PC-9 (cell line): Measurements from ENCODE around the gene PCNA. TPM values are rescaled to one million over a fixed set of nuclear protein-coding genes. Genes with fewer than 3 reads are reported as not detected.

Experiments
- BruUV-seq: library from RNA; stranded (reverse); fragments of 400-500 nt; replicated peaks from 2 replicates; lab custom pipeline; 2021; lab: Mats Ljungman, UMichigan
- CTCF ChIA-PET: fragments of 300-600 bp; sonication (Branson Sonifier 250); formaldehyde crosslinking; loops from one replicate; lab custom pipeline; 2022; ENCODE audit warnings: antibody characterized with exemption; lab: Charles Lee
- POLR2A ChIA-PET: fragments of 300-600 bp; sonication (Branson Sonifier 250); formaldehyde crosslinking; loops from one replicate; lab custom pipeline; 2022; ENCODE audit warnings: antibody characterized with exemption; ENCODE audit not compliant: unreplicated experiment; lab: Charles Lee
- DNase-seq, 2 experiments: peaks; one replicate each; pipeline versions ENCODE4 v3.0.0 to v3.0.0-alpha.2; 2015 to 2022; ENCODE audit warnings: mixed read lengths in 1 of 2
- H2AFZ ChIP-seq: fragments of 200-600 bp; sonication (generic); 2 replicates; pipeline ENCODE4 v1.8.1; 2017; ENCODE audit warnings: antibody characterized with exemption
- H3F3A ChIP-seq: fragments of 200-600 bp; sonication (generic); 2 replicates; pipeline ENCODE4 v1.8.1; 2017; ENCODE audit warnings: antibody characterized with exemption, mild to moderate bottlenecking, low read depth; ENCODE audit not compliant: insufficient read depth
- H3K27ac ChIP-seq: fragments of 200-600 bp; sonication (generic); 2 replicates; pipeline ENCODE4 v1.6.1; 2016; ENCODE audit warnings: mixed run types
- H3K27me3 ChIP-seq: fragments of 200-600 bp; sonication (generic); 2 replicates; pipeline ENCODE4 v1.6.1; 2016; ENCODE audit warnings: low read depth, mixed run types; ENCODE audit not compliant: insufficient read depth
- H3K36me3 ChIP-seq: fragments of 200-600 bp; sonication (generic); 2 replicates; pipeline ENCODE4 v1.6.1; 2016; ENCODE audit warnings: low read depth, mixed run types
- H3K4me1 ChIP-seq: fragments of 200-600 bp; sonication (generic); replicated peaks from 2 replicates; pipeline ENCODE4 v1.6.1; 2016; ENCODE audit warnings: mixed run types; ENCODE audit not compliant: insufficient read depth
- H3K4me2 ChIP-seq: fragments of 200-600 bp; sonication (generic); 2 replicates; pipeline ENCODE4 v1.6.1; 2017; ENCODE audit warnings: mixed run types
- H3K4me3 ChIP-seq: fragments of 200-600 bp; sonication (generic); 2 replicates; pipeline ENCODE4 v1.6.1; 2016; ENCODE audit warnings: mixed run types
- H3K79me2 ChIP-seq: fragments of 200-600 bp; sonication (generic); 2 replicates; pipeline ENCODE4 v1.6.1; 2017; ENCODE audit warnings: low read depth, mixed run types
- H3K9me2 ChIP-seq: fragments of 200-600 bp; sonication (generic); 2 replicates; pipeline ENCODE4 v1.8.1; 2017; ENCODE audit warnings: mild to moderate bottlenecking; ENCODE audit not compliant: insufficient read depth
- H3K9me3 ChIP-seq: fragments of 200-600 bp; sonication (generic); 2 replicates; pipeline ENCODE4 v1.8.1; 2016; ENCODE audit warnings: low read depth; ENCODE audit not compliant: insufficient read depth
- H4K20me1 ChIP-seq: fragments of 200-600 bp; sonication (generic); 2 replicates; pipeline ENCODE4 v1.8.1; 2017; ENCODE audit not compliant: insufficient read depth
- EZH2 ChIP-seq: fragments of 200-600 bp; sonication (generic); IDR thresholded peaks from 2 replicates; pipeline ENCODE4 v1.8.0; 2017; ENCODE audit warnings: antibody characterized with exemption, low read depth
- intact Hi-C: fragments of 100-400 bp; cut with micrococcal nuclease; formaldehyde crosslinking; loops from one replicate; pipeline ENCODE4 v1.10.0; 2022; ENCODE audit not compliant: unreplicated experiment
- total RNA-seq: library from RNA; stranded (reverse); gene quantifications from 2 replicates; pipeline ENCODE4 v1.2.3, GENCODE V29; 2021
- TF ChIP-seq, protein P1 (sequence below): fragments of 200-600 bp; sonication (generic); conservative IDR thresholded peaks from 2 replicates; pipeline ENCODE4 v1.6.1; 2017; ENCODE audit warnings: mixed run types, antibody characterized with exemption, mild to moderate bottlenecking, moderate library complexity

The PCNA gene
- total RNA-seq, 1 experiment from 2014 or later: 207 TPM

DNA sequence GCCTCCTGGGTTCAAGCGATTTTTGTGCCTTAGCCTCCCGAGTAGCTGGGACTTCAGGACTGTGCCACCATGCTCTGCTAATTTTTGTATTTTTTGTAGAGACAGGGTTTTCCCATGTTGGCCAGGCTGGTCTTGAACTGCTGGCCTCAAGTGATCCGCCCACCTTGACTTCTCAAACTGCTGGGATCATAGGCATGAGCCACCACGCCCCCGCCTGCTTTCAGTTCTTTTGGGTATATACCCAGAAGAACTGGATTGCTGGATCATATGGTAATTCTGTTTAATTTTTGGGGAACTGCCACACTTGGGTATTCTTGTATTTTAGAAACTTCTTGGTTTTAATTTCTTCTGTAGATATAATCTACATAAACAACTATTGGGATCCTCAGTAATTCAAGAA, 24.1 kb upstream of the PCNA start:
- ChIA-PET CTCF (no interaction called here), POLR2A (no interaction called here)
- no peaks in the 10 kb centered on the region for H3K27me3 ChIP-seq
- DNase-seq: no peak
- H3K27ac ChIP-seq: no peak overlapping the region
- no peaks in the 10 kb centered on the region; the same call in 1 of the 2 replicates for H3K4me1 ChIP-seq
- no peaks in the 10 kb centered on the region for H4K20me1 ChIP-seq
- peaks cover 69% of the 10 kb centered on the region for H3K79me2 ChIP-seq
- BruUV-seq: no TSS peak
- H3K4me2 ChIP-seq: no peak overlapping the region
- TF ChIP-seq EZH2: no peak
- TF ChIP-seq, protein P1, sequence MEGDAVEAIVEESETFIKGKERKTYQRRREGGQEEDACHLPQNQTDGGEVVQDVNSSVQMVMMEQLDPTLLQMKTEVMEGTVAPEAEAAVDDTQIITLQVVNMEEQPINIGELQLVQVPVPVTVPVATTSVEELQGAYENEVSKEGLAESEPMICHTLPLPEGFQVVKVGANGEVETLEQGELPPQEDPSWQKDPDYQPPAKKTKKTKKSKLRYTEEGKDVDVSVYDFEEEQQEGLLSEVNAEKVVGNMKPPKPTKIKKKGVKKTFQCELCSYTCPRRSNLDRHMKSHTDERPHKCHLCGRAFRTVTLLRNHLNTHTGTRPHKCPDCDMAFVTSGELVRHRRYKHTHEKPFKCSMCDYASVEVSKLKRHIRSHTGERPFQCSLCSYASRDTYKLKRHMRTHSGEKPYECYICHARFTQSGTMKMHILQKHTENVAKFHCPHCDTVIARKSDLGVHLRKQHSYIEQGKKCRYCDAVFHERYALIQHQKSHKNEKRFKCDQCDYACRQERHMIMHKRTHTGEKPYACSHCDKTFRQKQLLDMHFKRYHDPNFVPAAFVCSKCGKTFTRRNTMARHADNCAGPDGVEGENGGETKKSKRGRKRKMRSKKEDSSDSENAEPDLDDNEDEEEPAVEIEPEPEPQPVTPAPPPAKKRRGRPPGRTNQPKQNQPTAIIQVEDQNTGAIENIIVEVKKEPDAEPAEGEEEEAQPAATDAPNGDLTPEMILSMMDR: no peak
- no peaks in the 10 kb centered on the region for H3K9me3 ChIP-seq
- no peaks in the 10 kb centered on the region for H3K9me2 ChIP-seq
- H3K36me3 ChIP-seq: no peaks in the 10 kb centered on the region
- no peak overlapping the region for H2AFZ ChIP-seq
- intact Hi-C loops: no loop called here
- no peaks in the 10 kb centered on the region for H3F3A ChIP-seq
- H3K4me3 ChIP-seq: no peak overlapping the region

- H3K79me2 ChIP-seq: peaks cover 66% of the 10 kb centered on the region
- intact Hi-C loops: no loop called here
Observed at GRCh38 chr20:5141615-5142014, 21.9 kb upstream of the PCNA start.

GRCh38 chr20:5140195-5140594, 20.4 kb upstream of the PCNA start:
- Histone ChIP-seq H3K27ac (no peak overlapping the region), H3K79me2 (peaks cover 66% of the 10 kb centered on the region), H3K36me3 (no peaks in the 10 kb centered on the region), H3K4me2 (no peak overlapping the region), H4K20me1 (no peaks in the 10 kb centered on the region), H3K4me1 (no peaks in the 10 kb centered on the region), H3K9me3 (no peaks in the 10 kb centered on the region), H3K9me2 (no peaks in the 10 kb centered on the region), H3F3A (no peaks in the 10 kb centered on the region), H3K4me3 (no peak overlapping the region), H3K27me3 (no peaks in the 10 kb centered on the region), H2AFZ (no peak overlapping the region)
- no TSS peak for BruUV-seq
- no peak for TF ChIP-seq EZH2
- TF ChIP-seq, protein P1: no peak
- no peak for DNase-seq
- ChIA-PET POLR2A (no interaction called here), CTCF (interaction anchor here (1.4 kb wide), 1 partner anchor 14 kb away, joined by 4 read pairs; the partner anchor contains the start of gene CDS2)
- intact Hi-C loops: no loop called here

More at GRCh38 chr20:5141615-5142014, 21.9 kb upstream of the PCNA start:
- DNase-seq: no peak
- H4K20me1 ChIP-seq: no peaks in the 10 kb centered on the region
- POLR2A ChIA-PET: interaction anchor here (0.7 kb wide), 1 partner anchor 14 kb away, joined by 6 read pairs; no protein-coding TSS in a partner anchor
- no TSS peak for BruUV-seq
- H3K4me3 ChIP-seq: no peak overlapping the region
- no peaks in the 10 kb centered on the region for H3F3A ChIP-seq
- H2AFZ ChIP-seq: no peak overlapping the region
- H3K4me2 ChIP-seq: no peak overlapping the region
- H3K27me3 ChIP-seq: no peaks in the 10 kb centered on the region
- H3K36me3 ChIP-seq: no peaks in the 10 kb centered on the region
- no peak overlapping the region for H3K27ac ChIP-seq
- TF ChIP-seq EZH2: no peak
- CTCF ChIA-PET: no interaction called here
- H3K9me3 ChIP-seq: no peaks in the 10 kb centered on the region
- H3K4me1 ChIP-seq: no peaks in the 10 kb centered on the region
- no peaks in the 10 kb centered on the region for H3K9me2 ChIP-seq

- ChIA-PET POLR2A (interaction anchor here (0.7 kb wide), 1 partner anchor 10 kb away, joined by 27 read pairs; no protein-coding TSS in a partner anchor), CTCF (no interaction called here)
- Histone ChIP-seq H3K27me3 (no peaks in the 10 kb centered on the region), H3K4me2 (no peak overlapping the region), H3K9me2 (no peaks in the 10 kb centered on the region), H3K27ac (no peak overlapping the region), H3K4me3 (no peak overlapping the region), H3K4me1 (no peaks in the 10 kb centered on the region), H2AFZ (no peak overlapping the region), H3K36me3 (no peaks in the 10 kb centered on the region), H4K20me1 (0 out of 2 replicates have a peak, but pooled peaks cover 3% of the 10 kb centered on the region), H3K9me3 (no peaks in the 10 kb centered on the region), H3F3A (no peaks in the 10 kb centered on the region; the same call in 1 of the 2 replicates), H3K79me2 (peaks cover 89% of the 10 kb centered on the region)
- intact Hi-C loops: no loop called here
- no peak for DNase-seq
- TF ChIP-seq, protein P1: no peak
- no peak for TF ChIP-seq EZH2
- no TSS peak for BruUV-seq
Observed at GRCh38 chr20:5136096-5136495, 16.3 kb upstream of the PCNA start.
